HEK293T (cell line): ENCODE measurements around the gene PRG3.

Source experiments
- CTCF ChIA-PET: fragments of 350-600 bp; formaldehyde crosslinking; extraction: SDS; loops from one replicate; lab custom pipeline; 2021; ENCODE audit warnings: antibody characterized with exemption, inconsistent platforms; lab: Yijun Ruan, JAX
- POLR2A ChIA-PET: fragments of 350-600 bp; formaldehyde crosslinking; extraction: SDS; loops from one replicate; lab custom pipeline; 2020; ENCODE audit warnings: antibody characterized with exemption, inconsistent platforms; lab: Yijun Ruan, JAX
- DNase-seq: peaks from one replicate; pipeline ENCODE4 v3.0.0; 2012; ENCODE audit warnings: mixed read lengths; ENCODE audit errors: extremely low spot score
- ARNT ChIP-seq: fragments of 450-650 bp; IDR thresholded peaks from 2 replicates; pipeline ENCODE4 v1.6.1; 2017; ENCODE audit warnings: mild to moderate bottlenecking
- BHLHE40 ChIP-seq: fragments of 450-650 bp; IDR thresholded peaks from 2 replicates; pipeline ENCODE4 v1.6.1; 2016; ENCODE audit warnings: mild to moderate bottlenecking, moderate library complexity, borderline replicate concordance
- CTBP1 ChIP-seq: fragments of 450-650 bp; IDR thresholded peaks from 2 replicates; pipeline ENCODE4 v1.6.1; 2016; ENCODE audit warnings: borderline replicate concordance
- ELF4 ChIP-seq: fragments of 450-650 bp; IDR thresholded peaks from 2 replicates; pipeline ENCODE4 v1.6.1; 2017; ENCODE audit warnings: antibody characterized with exemption
- FOXA1 ChIP-seq: fragments of 450-650 bp; IDR thresholded peaks from 2 replicates; pipeline ENCODE4 v1.6.1; 2016; ENCODE audit warnings: mild to moderate bottlenecking
- FOXK2 ChIP-seq: fragments of 450-650 bp; IDR thresholded peaks from 2 replicates; pipeline ENCODE4 v1.6.1; 2016; ENCODE audit warnings: mild to moderate bottlenecking
- FOXM1 ChIP-seq: fragments of 450-650 bp; IDR thresholded peaks from 2 replicates; pipeline ENCODE4 v1.6.1; 2017; ENCODE audit warnings: mild to moderate bottlenecking, borderline replicate concordance
- HDGF ChIP-seq: fragments of 450-650 bp; IDR thresholded peaks from 2 replicates; pipeline ENCODE4 v1.6.1; 2017; ENCODE audit warnings: antibody characterized with exemption, borderline replicate concordance
- L3MBTL2 ChIP-seq: fragments of 450-650 bp; conservative IDR thresholded peaks from 2 replicates; pipeline ENCODE4 v1.6.1; 2016; ENCODE audit warnings: mild to moderate bottlenecking
- LEF1 ChIP-seq: fragments of 450-650 bp; IDR thresholded peaks from 2 replicates; pipeline ENCODE4 v1.6.1; 2017; ENCODE audit warnings: mild to moderate bottlenecking, borderline replicate concordance
- NFRKB ChIP-seq: fragments of 450-650 bp; IDR thresholded peaks from 2 replicates; pipeline ENCODE4 v1.6.1; 2016; ENCODE audit warnings: mild to moderate bottlenecking, moderate library complexity
- SP1 ChIP-seq: fragments of 450-650 bp; IDR thresholded peaks from 2 replicates; pipeline ENCODE4 v1.6.1; 2017
- SUZ12 ChIP-seq: fragments of 450-650 bp; IDR thresholded peaks from 2 replicates; pipeline ENCODE4 v1.6.1; 2016; ENCODE audit warnings: mild to moderate bottlenecking
- TARDBP ChIP-seq: fragments of 450-650 bp; IDR thresholded peaks from 2 replicates; pipeline ENCODE4 v1.6.1; 2016
- ZNF384 ChIP-seq: fragments of 450-650 bp; IDR thresholded peaks from 2 replicates; pipeline ENCODE4 v1.6.1; 2016
- TF ChIP-seq, protein P1 (sequence below): fragments of 450-650 bp; IDR thresholded peaks from 2 replicates; pipeline ENCODE4 v1.6.1; 2016

Gene PRG3

DNA sequence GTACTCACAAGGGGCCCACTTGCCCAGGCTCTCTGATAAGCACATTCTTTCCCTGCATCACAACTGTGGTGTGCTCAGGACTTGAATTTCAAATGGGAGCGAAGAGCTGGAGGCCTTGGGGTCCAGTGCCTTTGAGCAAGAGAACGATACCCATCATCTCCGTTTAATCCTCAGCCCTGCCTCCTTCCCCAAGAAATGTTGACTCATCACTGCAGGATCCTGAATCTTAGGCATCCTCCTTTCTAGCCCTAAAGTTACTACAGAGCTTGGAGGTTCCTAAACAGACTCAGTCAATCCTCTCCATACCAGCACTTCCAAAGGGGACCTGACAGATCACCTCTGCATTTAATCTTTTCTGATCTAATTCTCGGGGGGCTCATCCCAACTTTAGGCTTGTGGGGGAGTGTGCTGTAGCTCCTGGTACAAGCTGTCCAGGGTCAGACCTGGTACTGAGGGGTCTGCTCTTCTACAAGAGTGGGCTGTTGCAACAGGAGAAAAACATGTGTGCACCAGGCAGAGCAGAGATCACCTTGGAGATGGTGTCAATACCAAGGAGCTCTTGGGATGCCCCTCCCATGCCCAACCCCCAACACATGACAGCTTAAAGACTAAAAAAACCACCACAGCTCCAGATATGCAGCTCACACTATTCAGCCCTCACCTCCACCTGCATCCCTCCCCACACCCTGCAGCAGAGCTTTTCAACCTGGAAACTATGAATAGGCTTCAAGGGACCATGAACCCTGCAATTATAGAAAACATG is 13.4 kb upstream of the PRG3 start:
- ChIA-PET POLR2A (no interaction called here), CTCF (no interaction called here)
- no peak for DNase-seq
- TF ChIP-seq TARDBP (no peak), FOXK2 (no peak), SUZ12 (no peak), HDGF (no peak)

DNA sequence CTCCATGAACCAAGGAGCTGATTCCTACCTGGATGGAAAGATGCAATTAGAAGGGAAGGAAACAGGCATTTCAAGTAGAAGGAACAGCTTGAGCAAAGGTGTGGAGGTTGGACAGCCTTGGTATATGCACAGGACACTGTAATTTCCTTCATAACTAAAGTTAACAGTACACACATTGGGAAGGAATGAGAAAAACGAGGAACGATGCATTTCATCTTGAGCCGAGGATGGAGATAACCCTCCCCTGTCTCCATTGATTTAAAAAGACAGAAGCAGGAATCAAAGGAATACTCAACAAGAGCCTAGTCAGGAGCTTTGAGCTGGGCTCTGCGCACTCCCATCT is 11.8 kb upstream of the PRG3 start:
- TF ChIP-seq CTBP1 (no peak), L3MBTL2 (no peak), SUZ12 (no peak), HDGF (no peak), SP1 (no peak), NFRKB (no peak), ELF4 (no peak), ARNT (no peak), TARDBP (no peak), ZNF384 (no peak), FOXK2 (no peak), BHLHE40 (no peak), LEF1 (no peak)
- TF ChIP-seq, protein P1, sequence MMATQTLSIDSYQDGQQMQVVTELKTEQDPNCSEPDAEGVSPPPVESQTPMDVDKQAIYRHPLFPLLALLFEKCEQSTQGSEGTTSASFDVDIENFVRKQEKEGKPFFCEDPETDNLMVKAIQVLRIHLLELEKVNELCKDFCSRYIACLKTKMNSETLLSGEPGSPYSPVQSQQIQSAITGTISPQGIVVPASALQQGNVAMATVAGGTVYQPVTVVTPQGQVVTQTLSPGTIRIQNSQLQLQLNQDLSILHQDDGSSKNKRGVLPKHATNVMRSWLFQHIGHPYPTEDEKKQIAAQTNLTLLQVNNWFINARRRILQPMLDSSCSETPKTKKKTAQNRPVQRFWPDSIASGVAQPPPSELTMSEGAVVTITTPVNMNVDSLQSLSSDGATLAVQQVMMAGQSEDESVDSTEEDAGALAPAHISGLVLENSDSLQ = no peak
- DNase-seq = no peak
- ChIA-PET CTCF (interaction anchor here (0.6 kb wide), 1 partner anchor 39 kb away, joined by 4 read pairs; no protein-coding TSS in a partner anchor), POLR2A (no interaction called here)

DNA sequence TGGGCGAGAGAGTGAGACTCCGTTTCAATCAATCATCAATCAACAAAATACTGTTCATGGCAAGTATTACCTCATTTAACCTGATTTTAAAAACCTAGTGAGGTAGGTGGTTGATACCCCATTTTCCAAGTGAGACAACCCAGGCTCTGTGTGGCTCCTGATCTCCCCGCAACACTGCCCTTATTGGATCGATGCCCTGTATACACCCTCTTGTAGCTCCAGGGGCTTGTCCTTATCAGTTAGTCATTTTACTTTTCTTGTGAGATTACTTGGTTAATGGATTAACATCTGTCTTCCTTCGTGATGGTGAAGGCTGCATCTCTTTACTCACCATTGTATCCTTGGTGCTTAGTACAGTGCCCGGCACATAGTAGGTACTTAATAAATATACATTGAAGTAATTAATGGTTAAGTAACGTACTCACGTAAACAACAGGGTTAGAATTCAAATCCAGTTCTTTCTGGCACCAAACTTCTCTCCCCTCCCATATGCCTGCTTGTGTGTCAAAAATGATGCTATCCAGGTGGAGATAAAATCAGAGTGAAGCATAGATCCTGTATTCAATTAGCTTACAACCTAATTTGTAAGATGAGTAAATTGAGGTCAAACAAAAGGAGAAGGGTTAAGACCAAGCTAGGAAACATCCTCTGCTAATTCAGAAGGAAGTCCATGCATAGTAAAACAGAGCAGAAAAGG is 11.3 kb upstream of the PRG3 start:
- CTCF ChIA-PET = interaction anchor here (0.6 kb wide), 1 partner anchor 38 kb away, joined by 4 read pairs; no protein-coding TSS in a partner anchor
- POLR2A ChIA-PET = no interaction called here
- no peak for TF ChIP-seq BHLHE40
- no peak for TF ChIP-seq NFRKB
- TF ChIP-seq L3MBTL2 = no peak
- no peak for TF ChIP-seq CTBP1
- no peak for TF ChIP-seq ARNT
- TF ChIP-seq ELF4 = no peak
- TF ChIP-seq TARDBP = no peak
- no peak for TF ChIP-seq SUZ12
- no peak for TF ChIP-seq LEF1
- no peak for TF ChIP-seq SP1
- TF ChIP-seq, protein P1 = no peak
- TF ChIP-seq HDGF = no peak
- no peak for TF ChIP-seq ZNF384
- no peak for TF ChIP-seq FOXK2
- no peak for TF ChIP-seq FOXA1
- no peak for TF ChIP-seq FOXM1
- DNase-seq = no peak

DNA sequence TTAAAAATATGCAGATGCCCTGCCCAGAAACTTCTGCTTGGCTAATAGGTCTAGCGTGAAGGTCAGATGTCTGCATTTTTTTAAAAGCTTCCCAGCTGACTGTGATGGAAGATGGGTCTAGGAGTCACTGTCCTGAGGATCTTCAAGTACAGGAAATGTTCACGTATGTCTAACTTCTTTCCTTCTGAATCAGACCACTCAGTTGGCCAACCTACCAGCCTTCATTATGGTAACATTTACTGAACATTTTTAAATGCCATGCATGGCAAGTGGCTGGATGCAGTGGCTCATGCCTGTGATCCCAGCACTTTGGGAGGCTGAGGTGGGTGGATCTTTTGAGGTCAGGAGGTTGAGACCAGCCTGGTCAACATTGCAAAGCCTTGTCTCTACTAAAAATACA is 10.6 kb upstream of the PRG3 start:
- DNase-seq = no peak
- CTCF ChIA-PET = no interaction called here
- no peak for TF ChIP-seq FOXK2
- POLR2A ChIA-PET = no interaction called here

DNA sequence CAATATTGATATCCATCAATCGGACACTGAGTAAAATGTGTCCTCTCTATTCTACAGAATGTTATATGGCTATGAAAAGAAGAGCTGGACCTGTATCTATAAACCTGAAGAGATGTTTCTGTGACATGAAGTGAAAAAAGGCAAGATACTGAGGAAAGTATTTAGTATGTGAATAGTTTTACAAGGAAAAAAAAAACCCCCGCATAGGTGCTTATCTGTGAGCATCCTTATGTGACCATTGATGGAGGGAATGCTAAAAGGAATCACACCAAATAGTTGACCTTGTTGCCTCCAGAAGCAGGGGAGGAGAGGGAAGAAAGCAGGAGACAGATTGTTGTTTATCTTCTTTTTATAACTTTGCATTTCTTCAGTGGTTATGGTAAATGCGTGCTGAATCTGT is 10.2 kb upstream of the PRG3 start:
- POLR2A ChIA-PET = no interaction called here
- no peak for DNase-seq
- TF ChIP-seq BHLHE40 (no peak), LEF1 (no peak), ARNT (no peak)
- CTCF ChIA-PET = no interaction called here

DNA sequence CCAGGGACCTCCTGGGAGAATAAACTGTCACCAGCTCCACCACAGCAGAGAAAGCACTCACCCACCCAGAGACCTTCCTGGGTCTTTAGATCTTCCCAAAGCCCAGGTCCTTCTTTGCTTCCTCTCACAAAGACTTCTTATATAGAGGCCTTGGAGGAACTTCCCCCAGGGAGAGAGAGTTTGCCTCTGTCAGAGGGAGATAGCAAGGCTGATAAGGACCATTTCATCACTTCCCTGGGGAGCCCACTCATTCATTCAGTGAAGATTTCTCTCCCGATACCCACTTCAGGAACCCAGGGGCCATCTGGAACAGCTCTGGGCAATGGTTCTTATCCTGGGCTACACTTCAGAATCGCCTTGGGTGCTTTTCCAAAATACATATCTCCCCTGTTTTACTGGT is 9.6 kb upstream of the PRG3 start, which contains the start of gene PRG2:
Gene PRG2, minus strand, starts transcription at position 116 of the 400 bp plus-strand sequence. CDS start 706 bp downstream, outside the sequence.
- DNase-seq = no peak
- TF ChIP-seq SUZ12 (no peak), ELF4 (no peak)
- TF ChIP-seq, protein P1 = no peak
- ChIA-PET POLR2A (no interaction called here), CTCF (no interaction called here)
